ENCODE data around the gene NTM.
"Not testable (repeated sequence)": the region's sequence is repeated elsewhere in the genome, so short reads cannot be mapped to it uniquely, and the experiment has no call there.

The NTM gene

DNA sequence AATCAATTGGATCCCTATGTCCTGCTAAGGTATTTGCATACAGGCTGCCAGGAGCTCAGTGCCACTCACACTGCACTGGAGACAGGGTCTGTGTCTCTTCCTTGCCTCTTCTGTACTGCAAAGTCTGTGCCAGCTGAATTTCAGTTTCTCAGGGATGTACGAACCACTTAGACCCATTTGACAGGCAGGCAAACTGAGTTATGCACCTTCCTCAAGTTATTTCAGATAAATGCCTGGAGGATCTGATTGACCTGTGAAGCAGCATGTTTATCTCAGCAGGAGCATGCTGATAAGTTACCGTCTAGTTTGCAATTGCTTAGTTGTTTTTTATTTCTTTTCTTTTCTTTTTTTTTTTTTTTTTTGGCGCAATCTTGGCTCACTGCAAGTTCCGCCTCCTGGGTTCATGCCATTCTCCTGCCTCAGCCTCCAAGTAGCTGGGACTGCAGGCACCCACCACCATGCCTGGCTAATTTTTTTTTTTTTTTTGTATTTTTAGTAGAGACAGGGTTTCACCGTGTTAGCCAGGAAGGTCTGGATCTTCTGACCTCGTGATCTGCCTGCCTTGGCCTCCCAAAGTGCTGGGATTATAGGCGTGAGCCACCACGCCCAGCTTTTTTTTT lies 54.0 kb downstream of the NTM start:
- not testable (repeated sequence) for DNase-seq (ENCODE audit: low spot score in 2 of 2); H3K36me3 Mint-ChIP-seq; H3K4me3 Mint-ChIP-seq; ATAC-seq; H3K4me1 Mint-ChIP-seq; H3K27ac Mint-ChIP-seq
- H3K9me3 Mint-ChIP-seq, result peaks cover 13% of the 10 kb centered on the region

DNA sequence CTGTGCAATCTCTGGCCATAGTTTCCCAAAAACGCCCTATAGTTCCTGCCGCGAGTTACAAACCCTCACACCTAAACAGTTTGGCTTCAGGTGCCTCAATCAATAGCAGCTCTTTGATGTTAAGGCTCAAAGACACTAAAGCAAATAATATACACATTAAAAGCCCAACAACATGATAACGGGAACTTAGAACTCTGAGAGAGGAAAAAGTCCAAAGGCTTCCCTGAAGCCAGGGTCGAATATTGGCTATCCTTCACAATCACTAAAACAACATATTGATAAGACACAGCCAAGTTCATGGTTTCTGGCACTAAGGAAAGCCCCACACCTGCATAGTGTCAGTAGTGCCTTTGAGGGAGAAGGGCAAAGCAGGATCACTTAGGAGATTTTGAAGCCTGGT lies 54.9 kb downstream of the NTM start:
- Mint-ChIP-seq H3K9me3 (peaks cover 12% of the 10 kb centered on the region), H3K4me1 (no peaks in the 10 kb centered on the region), H3K4me3 (no peak overlapping the region), H3K27ac (no peak overlapping the region), H3K36me3 (no peaks in the 10 kb centered on the region)
- no peak for DNase-seq (ENCODE audit: low spot score in 2 of 2)
- no peak for ATAC-seq

DNA sequence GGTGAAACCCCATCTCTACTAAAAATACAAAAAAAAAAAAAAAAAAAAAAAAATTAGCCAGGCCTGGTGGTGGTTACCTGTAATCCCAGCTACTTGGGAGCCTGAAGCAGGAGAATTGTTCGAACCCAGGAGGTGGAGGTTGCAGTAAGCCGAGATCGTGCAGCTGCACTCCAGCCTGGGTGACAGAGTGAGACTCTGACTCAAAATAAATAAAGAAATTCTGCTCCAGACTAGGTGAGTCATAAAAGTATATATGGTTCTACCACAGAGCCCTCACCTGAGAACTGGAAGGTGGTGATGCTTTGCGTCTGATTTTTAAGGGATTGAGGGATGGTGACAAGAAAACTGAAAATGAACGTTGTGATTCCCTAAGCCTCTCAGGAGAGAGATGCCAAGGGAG lies 58.4 kb downstream of the NTM start:
- Mint-ChIP-seq H3K27ac (no peak overlapping the region), H3K36me3 (no peaks in the 10 kb centered on the region), H3K4me1 (no peaks in the 10 kb centered on the region), H3K4me3 (no peak overlapping the region), H3K9me3 (peaks cover 12% of the 10 kb centered on the region)
- DNase-seq (ENCODE audit: low spot score in 2 of 2) (no peak), ATAC-seq (no peak)

DNA sequence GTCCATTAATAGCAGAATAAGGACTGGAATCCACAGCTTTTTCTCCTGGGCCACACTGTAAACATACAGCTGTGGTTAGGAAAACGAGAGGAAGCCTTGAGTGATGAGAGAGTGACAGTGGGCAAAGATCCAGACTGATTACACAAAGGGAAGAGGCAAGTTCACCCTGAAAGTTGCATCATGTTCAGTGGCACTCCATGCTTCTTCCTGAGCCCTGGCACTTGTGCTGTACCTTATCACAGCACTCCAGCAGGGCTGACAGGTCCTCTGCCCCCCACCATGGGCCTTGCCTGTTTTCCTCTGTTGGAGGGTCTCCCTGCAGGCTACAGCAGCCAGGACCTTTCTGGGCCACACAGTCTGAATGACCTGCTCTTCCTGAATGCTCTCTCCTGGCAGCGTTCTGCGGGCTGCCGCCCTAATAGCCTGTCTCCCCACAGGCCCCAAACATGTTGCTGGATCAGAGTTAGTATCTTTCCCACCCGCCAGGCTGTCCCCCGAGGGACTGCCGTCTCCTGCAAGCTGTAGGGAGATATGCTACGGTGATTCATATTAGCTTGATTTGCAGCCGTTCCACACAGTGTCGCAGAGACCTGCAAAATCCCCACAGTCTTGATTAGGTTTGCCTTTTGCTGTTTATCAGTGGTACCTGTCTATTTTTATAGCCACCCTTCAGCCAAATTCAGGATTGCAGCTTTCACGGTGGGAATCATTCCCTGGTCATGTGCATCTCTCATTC lies 60.2 kb downstream of the NTM start:
- Mint-ChIP-seq H3K4me1 (no peaks in the 10 kb centered on the region), H3K4me3 (no peak overlapping the region), H3K27ac (no peak overlapping the region), H3K9me3 (peaks cover 12% of the 10 kb centered on the region), H3K36me3 (no peaks in the 10 kb centered on the region)
- no peak for DNase-seq (ENCODE audit: low spot score in 2 of 2)
- no peak for ATAC-seq

DNA sequence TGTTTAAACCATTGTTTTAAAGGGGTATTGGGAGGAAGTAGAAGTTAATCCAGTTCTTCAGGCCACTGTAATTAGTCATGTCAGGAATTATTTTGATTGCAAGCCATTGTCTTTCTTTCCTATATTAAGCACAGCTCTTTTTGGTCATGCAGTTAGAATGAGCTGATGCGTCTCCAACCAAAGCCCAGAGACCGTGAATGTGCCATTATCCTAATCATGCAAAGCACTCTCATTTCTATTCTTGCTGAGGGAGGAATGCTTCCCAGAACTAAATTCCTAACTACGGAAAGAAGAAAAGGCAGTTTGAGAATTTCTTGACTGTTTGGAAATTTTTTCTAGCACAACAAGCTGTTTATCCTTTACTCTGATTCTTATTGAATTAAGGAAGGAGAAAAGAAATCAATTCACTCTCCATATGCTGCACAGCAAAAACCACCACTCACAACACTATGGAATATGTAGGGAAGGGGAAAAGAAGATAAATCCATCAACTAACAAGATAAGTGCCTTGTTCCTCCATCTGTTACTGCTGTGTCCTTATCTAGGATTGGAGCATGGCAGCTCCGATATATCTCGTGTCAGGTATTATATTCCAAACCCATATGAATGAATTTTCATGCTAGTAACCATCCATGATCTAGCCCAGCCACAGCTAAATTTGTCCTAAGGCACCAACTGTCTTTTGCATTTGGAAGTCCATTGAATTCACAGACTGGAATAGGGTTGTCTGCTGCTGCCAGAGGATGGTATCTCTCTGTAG lies 70.8 kb downstream of the NTM start:
- DNase-seq (ENCODE audit: low spot score in 2 of 2), result no peak
- peaks cover 27% of the 10 kb centered on the region for H3K9me3 Mint-ChIP-seq
- ATAC-seq, result no peak

DNA sequence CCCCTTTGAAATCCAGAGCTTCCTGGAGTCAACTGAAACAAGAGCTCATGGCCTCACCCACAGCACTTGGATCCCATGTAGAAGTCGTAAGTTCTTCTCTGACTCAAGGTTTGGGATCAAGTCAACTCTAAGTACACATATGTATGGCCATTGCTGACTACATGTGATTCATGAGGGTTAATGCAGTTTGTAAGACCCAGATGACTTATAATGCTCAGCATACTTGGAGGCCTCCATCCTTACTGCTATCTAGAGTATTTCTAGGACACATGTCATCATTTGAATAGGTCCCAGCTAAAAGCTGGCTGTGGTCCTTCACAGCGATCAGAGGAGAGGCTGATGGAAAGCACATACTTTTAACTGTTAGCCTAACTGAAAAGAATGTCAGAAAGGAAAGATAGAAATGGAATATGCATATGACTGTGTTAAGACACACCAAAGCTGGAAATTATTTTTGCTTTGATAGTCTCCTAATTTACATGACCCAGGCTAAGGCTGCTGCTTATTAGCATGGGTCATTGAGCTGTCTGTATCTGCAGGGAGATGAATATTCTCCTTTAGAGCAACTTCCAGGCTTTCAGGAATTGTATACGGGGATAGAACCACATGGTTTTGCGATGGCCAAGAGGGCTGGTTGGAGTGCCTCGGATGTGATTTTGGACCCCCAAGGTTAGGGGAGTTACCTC lies 76.3 kb downstream of the NTM start:
- Mint-ChIP-seq H3K4me1 (no peaks in the 10 kb centered on the region), H3K9me3 (peaks cover 16% of the 10 kb centered on the region), H3K36me3 (no peaks in the 10 kb centered on the region), H3K4me3 (no peak overlapping the region), H3K27ac (no peak overlapping the region)
- no peak for ATAC-seq
- DNase-seq (ENCODE audit: low spot score in 2 of 2), result no peak

More for the DNA sequence above, 70.8 kb downstream of the NTM start:
- H3K36me3 Mint-ChIP-seq, result no peaks in the 10 kb centered on the region
- no peaks in the 10 kb centered on the region for H3K4me1 Mint-ChIP-seq
- no peak overlapping the region for H3K27ac Mint-ChIP-seq
- no peak overlapping the region for H3K4me3 Mint-ChIP-seq

DNA sequence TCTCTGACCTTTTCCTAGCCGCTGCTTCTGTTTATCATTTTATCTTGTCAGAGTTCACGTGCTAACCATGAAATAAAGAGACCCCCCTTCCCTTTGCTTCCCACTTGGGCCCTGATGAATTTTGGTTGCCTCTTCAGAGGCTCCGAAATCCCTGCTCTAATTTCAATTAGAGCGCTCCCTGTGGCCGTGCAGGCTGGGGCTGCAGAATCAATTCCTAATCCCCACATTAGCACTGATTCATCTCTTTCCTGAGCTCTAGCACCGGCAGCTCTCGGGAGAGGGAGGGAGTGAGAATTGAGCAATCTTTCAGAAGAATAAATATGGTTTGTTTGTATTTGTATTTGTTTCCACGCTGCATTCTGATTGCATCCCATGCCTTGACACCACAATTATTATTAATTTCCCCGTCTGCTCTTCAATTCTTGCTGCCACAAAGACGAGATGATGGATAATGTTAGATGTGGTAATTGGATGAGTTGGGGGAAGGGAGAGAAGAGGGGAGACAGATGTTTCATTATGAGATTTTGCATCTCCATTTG lies 76.9 kb downstream of the NTM start:
- DNase-seq (ENCODE audit: low spot score in 2 of 2) (no peak), ATAC-seq (no peak)
- H3K9me3 Mint-ChIP-seq, result peaks cover 16% of the 10 kb centered on the region
- H3K4me1 Mint-ChIP-seq, result no peaks in the 10 kb centered on the region
- no peak overlapping the region for H3K27ac Mint-ChIP-seq
- H3K36me3 Mint-ChIP-seq, result no peaks in the 10 kb centered on the region
- H3K4me3 Mint-ChIP-seq, result no peak overlapping the region

DNA sequence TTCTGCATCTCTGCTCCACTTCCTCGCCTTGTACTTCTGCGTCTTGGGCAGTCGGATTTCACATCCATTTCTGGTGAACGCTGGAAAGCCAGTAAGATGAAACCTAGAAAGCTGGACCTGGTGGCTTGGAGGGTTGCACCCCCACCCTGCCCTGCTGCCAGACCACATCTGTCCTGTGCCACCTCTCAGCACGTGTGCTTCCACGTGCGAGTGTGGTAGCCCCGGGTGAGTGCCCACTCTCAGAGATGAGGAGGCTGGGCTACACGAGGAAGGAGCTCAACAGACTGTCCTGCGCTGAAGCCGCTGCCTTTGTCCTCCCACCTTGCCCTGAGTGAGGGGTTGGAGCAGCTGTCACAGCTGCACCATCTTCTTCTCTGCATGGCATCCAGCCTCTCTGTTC lies 77.5 kb downstream of the NTM start:
- no peak overlapping the region for H3K4me3 Mint-ChIP-seq
- H3K27ac Mint-ChIP-seq, result no peak overlapping the region
- peaks cover 16% of the 10 kb centered on the region for H3K9me3 Mint-ChIP-seq
- no peaks in the 10 kb centered on the region for H3K36me3 Mint-ChIP-seq
- ATAC-seq (no peak), DNase-seq (ENCODE audit: low spot score in 2 of 2) (no peak)
- no peaks in the 10 kb centered on the region for H3K4me1 Mint-ChIP-seq

DNA sequence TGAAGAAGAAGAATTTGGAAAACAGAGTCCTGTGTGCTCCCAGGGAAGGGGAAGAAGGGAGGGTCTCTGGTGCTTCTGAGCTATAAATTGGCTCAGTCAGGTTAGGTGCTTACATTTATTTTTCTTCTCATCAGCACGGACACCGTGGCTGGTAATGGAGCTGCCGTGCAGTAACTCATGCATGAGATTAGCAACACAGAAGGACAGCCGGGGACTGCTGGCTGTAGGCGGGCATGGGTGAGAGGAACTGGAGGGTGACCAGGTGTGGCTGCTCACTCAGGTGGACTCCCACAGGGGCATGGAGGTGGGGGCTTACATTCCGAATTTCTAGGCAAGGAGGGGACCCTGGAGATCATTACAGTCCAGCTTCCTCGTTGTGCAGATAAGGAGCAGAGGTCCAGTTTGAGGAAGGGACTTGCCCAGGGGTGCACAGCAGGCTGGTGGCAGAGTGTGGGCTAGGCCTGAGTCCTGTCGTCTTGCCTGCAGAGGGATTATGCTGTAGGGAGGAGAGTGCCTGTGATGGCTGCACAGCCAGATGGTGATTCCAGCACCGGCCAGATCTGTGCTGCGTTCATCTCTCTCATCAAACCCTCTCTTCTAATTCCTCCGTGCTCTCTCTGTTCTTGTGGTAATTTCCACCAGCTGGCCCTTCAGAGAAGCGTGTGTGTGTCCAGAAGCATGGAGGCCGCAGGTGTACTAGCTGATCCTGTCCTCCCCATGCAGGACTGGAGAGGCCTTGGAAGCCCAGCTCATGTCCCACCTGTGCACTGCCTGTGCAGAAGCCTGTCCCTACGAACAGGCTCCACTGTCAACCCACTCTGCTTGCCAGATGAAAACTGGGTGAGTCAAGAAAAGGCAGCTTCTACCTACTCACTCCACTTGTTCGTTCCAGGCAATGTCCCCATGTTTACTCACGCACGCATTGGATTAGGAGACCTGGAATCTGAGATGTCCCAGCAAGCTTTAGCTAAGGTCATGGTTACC lies 78.9 kb downstream of the NTM start:
- H3K4me3 Mint-ChIP-seq, result no peak overlapping the region
- H3K9me3 Mint-ChIP-seq, result peaks cover 14% of the 10 kb centered on the region
- no peaks in the 10 kb centered on the region for H3K4me1 Mint-ChIP-seq
- DNase-seq (ENCODE audit: low spot score in 2 of 2) (no peak), ATAC-seq (no peak)
- no peak overlapping the region for H3K27ac Mint-ChIP-seq
- H3K36me3 Mint-ChIP-seq, result no peaks in the 10 kb centered on the region

DNA sequence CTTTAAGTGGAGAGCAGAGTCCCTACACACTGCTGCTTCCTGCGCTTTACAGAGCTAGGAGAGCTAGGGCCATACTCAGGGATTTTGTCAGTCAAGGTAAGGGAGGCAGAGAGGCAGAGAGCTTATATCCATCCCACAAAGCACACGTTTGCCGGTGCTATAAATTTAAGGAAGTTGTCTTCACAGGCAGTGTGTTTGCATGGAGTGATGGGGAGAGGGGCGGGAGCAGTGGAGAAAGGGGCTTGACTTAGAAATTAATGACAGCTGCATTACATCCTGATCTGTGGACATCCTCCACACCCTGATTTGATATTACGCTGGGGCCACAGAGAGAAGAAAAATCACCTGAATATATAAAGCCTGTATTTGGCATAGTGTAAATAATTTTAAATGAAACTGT lies 84.1 kb downstream of the NTM start:
- Mint-ChIP-seq H3K4me1 (no peaks in the 10 kb centered on the region), H3K4me3 (no peak overlapping the region), H3K9me3 (peaks cover 13% of the 10 kb centered on the region), H3K36me3 (no peaks in the 10 kb centered on the region), H3K27ac (no peak overlapping the region)
- ATAC-seq (no peak), DNase-seq (ENCODE audit: low spot score in 2 of 2) (no peak)

DNA sequence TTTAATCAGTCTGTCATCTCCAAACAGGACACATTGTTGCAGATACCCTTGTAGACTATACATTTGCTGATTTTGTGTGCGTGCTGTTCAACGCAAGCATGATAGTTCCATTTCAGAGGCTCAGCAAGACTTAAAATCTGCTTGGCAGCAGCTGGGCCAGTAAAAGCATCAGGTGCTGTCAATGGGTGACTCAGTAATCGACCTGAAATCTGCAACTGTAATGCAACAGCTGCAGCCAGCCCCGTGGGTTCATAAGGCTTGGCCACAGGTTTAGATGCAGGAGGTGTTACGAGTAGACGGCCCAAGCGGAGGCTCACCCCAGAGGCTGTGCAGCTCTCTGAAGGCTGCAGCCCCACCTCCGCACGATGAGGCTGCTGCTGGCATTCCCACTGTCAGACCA lies 84.6 kb downstream of the NTM start:
- Mint-ChIP-seq H3K4me3 (no peak overlapping the region), H3K36me3 (no peaks in the 10 kb centered on the region), H3K4me1 (no peaks in the 10 kb centered on the region), H3K27ac (no peak overlapping the region), H3K9me3 (peaks cover 13% of the 10 kb centered on the region)
- no peak for DNase-seq (ENCODE audit: low spot score in 2 of 2)
- no peak for ATAC-seq

DNA sequence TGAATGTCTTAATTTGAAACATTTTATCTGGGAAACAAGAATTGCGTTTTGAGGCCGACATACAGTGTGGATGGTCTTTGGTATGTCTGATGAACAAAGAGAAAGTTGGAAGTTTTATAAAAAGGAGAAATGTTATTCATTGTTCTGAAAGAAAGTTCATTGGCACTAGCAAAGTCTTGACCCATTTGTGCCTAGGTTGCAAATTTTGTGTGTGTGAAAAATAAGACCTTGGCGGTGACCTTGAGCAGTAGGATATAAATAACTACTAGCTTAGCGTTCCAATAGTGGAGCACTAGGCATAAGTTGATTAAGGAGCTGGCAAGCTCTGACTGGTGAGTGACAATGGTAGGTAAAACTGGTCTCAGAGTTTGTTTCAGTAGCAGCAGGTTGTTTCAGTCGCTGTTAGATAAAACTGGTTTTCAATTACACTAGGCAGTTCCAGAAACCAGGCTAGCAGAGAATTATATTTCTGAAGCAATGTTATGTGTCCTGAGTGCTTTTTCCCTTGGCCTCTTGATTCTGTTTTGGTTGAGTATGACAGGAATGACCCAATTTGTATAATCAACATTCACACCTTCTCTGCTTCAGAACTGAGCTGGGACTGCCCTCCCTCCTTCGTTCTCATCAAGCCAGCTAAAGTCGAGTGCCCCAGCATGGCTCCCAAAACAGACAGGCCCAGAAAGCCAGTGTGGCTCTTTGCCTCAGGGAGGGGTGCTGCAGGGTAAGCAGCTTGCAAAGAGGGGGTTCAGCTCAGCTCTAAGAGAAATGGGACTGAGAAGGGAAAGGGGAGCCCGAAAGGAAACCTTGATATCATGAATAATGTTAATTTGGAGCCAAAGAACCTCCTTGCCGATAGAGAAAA lies 85.7 kb downstream of the NTM start:
- H3K27ac Mint-ChIP-seq, result no peak overlapping the region
- no peak overlapping the region for H3K4me3 Mint-ChIP-seq
- DNase-seq (ENCODE audit: low spot score in 2 of 2) (no peak), ATAC-seq (no peak)
- H3K4me1 Mint-ChIP-seq, result no peaks in the 10 kb centered on the region
- no peaks in the 10 kb centered on the region for H3K36me3 Mint-ChIP-seq
- peaks cover 12% of the 10 kb centered on the region for H3K9me3 Mint-ChIP-seq

DNA sequence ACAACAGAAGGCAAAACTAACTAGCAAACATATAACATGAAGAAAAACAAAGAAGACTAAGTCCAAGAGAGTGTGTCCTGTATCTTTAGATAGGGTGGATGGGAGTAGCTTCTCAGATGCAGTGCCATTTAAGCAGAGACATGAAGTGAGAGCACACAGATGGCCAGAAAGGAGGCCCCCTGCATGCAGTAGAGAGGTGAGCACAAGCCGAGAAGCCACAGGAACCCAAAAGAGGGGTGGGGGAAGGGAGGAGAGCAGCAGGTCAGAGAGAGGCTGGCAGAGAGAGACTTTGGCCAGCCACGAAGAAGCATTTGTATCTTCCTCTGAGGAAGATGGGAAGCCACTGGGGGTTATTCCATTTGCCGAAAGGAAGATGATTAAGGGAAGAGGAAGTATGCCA lies 86.7 kb downstream of the NTM start:
- no peak for DNase-seq (ENCODE audit: low spot score in 2 of 2)
- ATAC-seq, result no peak
- peaks cover 10% of the 10 kb centered on the region for H3K9me3 Mint-ChIP-seq

DNA sequence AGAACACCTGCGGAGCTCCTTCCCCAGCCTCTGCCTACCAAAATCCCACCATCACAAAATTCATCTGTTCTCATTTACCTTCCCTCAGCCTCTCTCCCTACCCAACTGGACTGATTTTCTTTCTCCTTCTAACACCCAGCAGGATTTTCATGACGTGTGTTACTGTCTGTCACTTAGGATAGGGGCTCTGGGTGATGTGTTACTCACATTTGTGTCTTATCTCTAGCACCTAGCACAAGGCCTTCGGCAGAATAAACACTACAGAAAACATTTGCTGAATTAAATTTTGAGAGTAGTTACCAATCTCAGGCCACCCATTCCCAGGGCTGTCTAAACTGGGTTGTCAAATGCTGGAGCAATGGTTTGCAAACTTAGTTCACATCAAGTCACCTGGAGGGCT lies 88.0 kb downstream of the NTM start:
- no peak overlapping the region for H3K4me3 Mint-ChIP-seq
- DNase-seq (ENCODE audit: low spot score in 2 of 2) (no peak), ATAC-seq (no peak)
- H3K4me1 Mint-ChIP-seq, result no peaks in the 10 kb centered on the region
- H3K36me3 Mint-ChIP-seq, result no peaks in the 10 kb centered on the region
- H3K27ac Mint-ChIP-seq, result no peak overlapping the region
- peaks cover 10% of the 10 kb centered on the region for H3K9me3 Mint-ChIP-seq

More for the DNA sequence above, 86.7 kb downstream of the NTM start:
- Mint-ChIP-seq H3K27ac (no peak overlapping the region), H3K36me3 (no peaks in the 10 kb centered on the region), H3K4me3 (no peak overlapping the region), H3K4me1 (no peaks in the 10 kb centered on the region)

Data from stimulated activated effector memory CD8-positive, alpha-beta T cell treated with anti-CD3 and anti-CD28 coated beads, Interleukin-12 subunit alpha, Interleukin-12 subunit beta, amount 100 ng/mL, for 72 hours (primary cell).